ENCODE data around the gene KIR2DL1.
"Not testable (repeated sequence)": the region's sequence is repeated elsewhere in the genome, so short reads cannot be mapped to it uniquely, and the experiment has no call there.

Gene KIR2DL1

GRCh38 chr19:54772666-54773065 is 3.1 kb downstream of the KIR2DL1 start:
- not testable (repeated sequence) for DNase-seq

DNA sequence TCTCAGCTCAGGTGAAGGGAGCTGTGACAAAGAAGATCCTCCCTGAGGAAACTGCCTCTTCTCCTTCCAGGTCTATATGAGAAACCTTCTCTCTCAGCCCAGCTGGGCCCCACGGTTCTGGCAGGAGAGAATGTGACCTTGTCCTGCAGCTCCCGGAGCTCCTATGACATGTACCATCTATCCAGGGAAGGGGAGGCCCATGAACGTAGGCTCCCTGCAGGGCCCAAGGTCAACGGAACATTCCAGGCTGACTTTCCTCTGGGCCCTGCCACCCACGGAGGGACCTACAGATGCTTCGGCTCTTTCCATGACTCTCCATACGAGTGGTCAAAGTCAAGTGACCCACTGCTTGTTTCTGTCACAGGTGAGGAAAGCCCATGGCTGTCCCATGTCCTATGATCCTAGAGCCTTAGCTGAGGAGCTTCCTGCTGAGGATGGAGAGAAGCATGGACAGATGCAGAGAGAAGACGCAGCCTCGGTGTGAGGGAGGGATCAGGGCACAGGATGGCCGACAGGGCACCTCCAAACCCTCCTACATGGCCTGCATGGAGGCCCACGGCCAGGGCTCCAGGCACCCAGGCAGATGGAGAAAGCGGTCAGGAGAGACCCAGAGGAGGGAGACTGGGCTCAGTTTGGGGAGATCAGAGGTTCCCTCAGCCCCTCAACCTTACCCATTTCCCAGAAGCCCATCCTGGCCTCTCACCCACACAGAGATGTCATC is 5.7 kb downstream of the KIR2DL1 start:
- not testable (repeated sequence) for DNase-seq

DNA sequence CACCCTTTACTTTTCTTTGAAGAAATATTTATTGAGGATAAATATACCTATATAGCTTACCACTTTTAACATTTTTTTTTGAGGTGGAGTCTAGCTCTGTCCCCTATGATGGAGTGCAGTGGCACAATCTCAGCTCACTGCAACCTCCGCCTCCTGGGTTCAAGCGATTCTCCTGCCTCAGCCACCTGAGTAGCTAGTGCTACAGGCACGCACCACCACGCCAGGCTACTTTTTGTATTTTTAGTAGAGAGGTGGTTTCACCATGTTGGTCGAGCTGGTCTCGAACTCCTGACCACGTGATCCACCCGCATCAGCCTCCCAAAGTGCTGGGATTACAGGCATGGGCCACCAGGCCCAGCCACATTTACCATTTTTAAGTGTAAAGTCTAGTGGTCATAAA is 6.2 kb downstream of the KIR2DL1 start:
- not testable (repeated sequence) for DNase-seq

- DNase-seq = not testable (repeated sequence)
Observed at GRCh38 chr19:54777851-54778250, 8.3 kb downstream of the KIR2DL1 start.

GRCh38 chr19:54778896-54779295 is 9.3 kb downstream of the KIR2DL1 start:
- not testable (repeated sequence) for DNase-seq

GRCh38 chr19:54782916-54783315 is 13.3 kb downstream of the KIR2DL1 start:
- not testable (repeated sequence) for DNase-seq

- not testable (repeated sequence) for DNase-seq
Observed at GRCh38 chr19:54786091-54786723, 16.6 kb downstream of the KIR2DL1 start.

DNA sequence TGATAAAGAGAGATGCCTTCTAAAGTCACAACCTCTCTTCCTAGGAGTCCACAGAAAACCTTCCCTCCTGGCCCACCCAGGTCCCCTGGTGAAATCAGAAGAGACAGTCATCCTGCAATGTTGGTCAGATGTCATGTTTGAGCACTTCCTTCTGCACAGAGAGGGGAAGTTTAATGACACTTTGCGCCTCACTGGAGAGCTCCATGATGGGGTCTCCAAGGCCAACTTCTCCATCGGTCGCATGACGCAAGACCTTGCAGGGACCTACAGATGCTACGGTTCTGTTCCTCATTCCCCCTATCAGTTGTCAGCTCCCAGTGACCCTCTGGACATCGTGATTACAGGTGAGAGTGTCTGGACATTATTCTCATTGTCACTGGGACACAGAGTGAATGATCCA is 18.6 kb downstream of the KIR2DL1 start:
- not testable (repeated sequence) for DNase-seq

DNA sequence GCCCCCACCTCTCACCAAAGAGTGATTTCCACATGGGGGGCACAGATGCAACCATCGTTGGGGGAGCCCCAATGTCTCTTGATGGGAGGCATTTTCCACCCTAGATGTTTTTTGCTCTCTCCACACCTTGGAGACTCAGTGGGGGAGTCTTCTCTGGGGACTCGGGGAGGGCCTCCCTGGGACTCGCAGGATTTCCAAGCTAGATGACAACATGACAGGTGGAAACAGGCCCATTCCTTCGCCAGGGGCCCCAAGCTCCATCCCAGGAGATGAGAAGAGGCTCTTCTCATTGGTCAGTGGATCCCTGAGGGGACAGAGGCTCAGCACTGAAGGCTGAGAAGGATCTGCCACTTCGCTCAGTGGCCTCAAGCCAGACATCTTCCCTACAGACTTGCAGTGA is 21.1 kb downstream of the KIR2DL1 start:
- DNase-seq = no peak

DNA sequence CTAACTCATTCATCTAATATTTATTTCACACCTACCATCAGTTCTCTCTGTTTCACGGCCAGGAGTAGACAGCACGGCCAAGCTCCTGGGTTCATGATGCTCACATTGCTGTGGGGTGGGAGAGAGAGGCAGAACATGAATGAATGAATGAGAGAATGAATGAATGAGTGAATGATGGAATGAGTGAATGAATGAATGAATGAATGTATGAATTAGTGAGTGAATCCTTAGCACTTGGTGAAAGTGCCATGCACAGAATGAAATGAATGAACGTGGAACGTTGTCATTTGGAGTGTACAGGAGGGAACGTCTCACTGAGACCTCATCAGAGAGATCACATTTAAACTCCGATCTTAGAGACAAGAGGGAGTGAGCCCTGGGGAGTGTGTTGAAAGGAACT is 21.9 kb downstream of the KIR2DL1 start:
- DNase-seq = no peak

- no peak for DNase-seq
Observed at GRCh38 chr19:54792814-54793213, 23.2 kb downstream of the KIR2DL1 start.

DNA sequence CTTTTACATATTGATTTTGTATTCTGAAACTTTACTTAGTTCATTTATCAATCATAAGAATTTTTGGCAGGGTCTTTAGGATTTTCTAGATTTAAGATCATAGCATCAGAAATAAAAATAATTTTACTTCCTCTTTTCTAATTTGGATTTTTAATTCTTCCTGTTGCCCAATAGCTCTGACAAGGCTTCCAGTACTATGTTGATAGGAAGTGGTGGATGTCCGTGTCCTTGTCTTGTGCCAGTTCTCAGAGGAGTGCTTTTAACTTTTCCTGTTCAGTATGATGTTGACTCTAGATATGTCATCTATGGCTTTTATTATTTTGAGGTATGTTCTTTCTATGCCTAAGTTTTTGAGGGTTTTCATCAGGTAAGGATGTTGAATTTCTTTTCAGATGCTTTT is 26.2 kb downstream of the KIR2DL1 start:
- no peak for DNase-seq

DNA sequence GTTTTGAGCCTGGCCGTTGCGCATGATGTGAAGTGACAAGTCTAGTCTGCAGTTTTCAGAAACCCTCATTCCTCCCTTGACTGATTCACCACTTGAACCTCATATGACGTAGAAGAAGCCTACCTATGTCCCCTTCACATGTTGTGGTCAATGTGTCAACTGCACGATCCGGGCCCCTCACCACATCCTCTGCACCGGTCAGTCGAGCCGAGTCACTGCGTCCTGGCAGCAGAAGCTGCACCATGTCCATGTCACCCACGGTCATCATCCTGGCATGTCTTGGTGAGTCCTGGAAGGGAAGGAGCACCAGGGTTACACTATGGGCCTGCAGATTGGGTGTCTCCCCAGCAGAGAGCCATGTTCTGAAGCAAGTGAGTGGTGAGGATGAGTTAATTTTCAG is 33.8 kb downstream of the KIR2DL1 start, which contains the start of gene KIR2DL4:
Gene KIR2DL4, plus strand, starts transcription at position 201 of the 400 bp plus-strand sequence. Its CDS starts 42 bp downstream, at position 243.
- DNase-seq = no peak

DNA sequence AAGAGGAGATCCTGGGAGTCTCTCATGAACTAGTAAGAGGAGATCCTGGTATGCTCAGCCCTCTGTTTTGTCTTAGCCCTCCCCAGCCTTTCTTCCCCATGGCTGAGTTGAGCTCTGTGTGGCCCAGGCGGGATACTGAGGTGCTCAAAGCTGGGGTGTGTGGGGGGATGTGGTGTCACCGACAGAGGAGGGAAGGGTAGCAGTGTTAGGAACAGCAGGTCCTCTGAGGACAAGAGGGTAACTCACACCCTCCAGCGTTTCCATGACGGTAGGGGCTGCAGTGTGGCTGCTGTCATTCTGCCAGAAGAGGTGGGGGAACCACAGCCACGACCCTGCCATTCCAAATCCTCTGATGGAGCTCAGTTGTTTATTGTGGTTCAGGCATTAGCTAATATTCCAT is 34.5 kb downstream of the KIR2DL1 start:
- no peak for DNase-seq

- DNase-seq = no peak
Observed at GRCh38 chr19:54804571-54804970, 35.0 kb downstream of the KIR2DL1 start.

DNA sequence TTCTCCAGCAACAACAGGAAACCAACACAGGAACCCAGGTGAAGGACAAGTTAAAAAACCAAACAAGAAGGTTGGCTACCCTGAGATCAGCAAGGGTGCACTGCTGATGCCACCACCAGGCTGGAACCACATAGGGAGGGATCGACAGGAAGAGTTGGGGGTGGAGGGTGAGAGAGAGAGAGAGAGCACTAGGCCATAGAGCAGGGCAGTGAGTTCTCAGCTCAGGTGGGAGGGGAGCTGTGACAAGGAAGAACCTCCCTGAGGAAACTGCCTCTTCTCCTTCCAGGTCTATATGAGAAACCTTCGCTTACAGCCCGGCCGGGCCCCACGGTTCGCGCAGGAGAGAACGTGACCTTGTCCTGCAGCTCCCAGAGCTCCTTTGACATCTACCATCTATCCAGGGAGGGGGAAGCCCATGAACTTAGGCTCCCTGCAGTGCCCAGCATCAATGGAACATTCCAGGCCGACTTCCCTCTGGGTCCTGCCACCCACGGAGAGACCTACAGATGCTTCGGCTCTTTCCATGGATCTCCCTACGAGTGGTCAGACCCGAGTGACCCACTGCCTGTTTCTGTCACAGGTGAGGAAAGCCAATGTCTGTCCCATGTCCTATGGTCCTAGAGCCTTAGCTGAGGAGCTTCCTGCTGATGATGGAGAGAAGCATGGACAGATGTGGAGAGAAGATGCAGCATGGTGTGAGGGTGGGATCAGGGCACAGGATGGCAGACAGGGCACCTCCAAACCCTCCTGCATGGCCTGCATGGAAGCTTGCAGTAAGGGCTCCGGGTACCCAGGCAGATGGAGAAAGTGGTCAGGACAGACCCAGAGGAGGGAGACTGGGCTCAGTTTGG is 36.3 kb downstream of the KIR2DL1 start:
- DNase-seq = no peak

GRCh38 chr19:54806516-54806838 is 36.9 kb downstream of the KIR2DL1 start:
- DNase-seq = no peak

GRCh38 chr19:54814571-54814970 is 45.0 kb downstream of the KIR2DL1 start:
- DNase-seq = not testable (repeated sequence)

DNA sequence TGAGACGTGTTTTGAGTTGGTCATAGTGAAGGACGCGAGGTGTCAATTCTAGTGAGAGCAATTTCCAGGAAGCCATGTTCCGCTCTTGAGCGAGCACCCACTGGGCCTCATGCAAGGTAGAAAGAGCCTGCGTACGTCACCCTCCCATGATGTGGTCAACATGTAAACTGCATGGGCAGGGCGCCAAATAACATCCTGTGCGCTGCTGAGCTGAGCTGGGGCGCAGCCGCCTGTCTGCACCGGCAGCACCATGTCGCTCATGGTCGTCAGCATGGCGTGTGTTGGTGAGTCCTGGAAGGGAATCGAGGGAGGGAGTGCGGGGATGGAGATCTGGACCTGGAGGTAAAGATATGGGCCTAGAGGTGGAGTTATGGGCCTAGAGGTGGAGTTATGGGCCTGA is 46.7 kb downstream of the KIR2DL1 start, which contains the start of gene KIR3DL1:
Gene KIR3DL1, plus strand, starts transcription at position 218 of the 400 bp plus-strand sequence.
- not testable (repeated sequence) for DNase-seq

- DNase-seq = no peak
Observed at GRCh38 chr19:54817670-54818536, 48.3 kb downstream of the KIR2DL1 start.

DNA sequence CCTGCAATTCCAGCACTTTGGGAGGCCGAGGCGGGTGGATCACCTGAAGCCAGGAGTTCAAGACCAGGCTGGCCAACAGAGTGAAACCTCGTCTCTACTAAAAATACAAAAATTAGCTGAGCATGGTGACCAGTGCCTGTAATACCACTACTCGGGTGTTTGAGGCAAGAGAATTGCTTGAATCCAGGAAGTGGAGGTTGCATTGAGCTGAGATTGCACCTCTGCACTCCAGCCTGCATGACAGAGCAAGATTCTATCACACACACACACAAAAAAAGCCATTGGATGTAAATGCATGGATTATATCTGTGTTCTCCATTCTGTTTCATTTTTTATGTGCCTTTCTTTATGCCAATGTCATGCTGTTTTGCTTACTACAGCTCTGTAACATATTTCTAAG is 54.8 kb downstream of the KIR2DL1 start:
- not testable (repeated sequence) for DNase-seq

DNA sequence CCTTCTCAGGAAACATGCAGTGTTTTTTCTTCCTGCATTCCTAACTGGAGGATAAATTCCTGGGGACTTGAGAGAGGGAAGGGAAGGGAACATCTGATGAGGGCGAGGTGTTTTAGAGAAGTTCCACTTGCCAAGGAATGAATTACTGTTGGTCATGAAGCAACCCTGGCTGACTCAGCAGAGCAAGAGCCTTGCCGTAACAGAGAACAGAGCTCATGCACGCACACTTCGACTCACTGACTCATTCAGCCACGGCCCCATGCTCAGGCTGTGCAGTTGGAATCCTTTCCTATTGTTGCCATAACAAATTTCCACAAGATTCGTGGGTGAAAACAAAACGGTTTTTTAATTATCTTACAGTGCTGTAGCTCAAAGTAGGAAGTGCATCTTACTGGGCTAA is 55.7 kb downstream of the KIR2DL1 start:
- DNase-seq = not testable (repeated sequence)
